Hypothalamus (tissue), 51 donors: ENCODE data around the gene SLC16A1.
"Not testable (repeated sequence)": the region's sequence is repeated elsewhere in the genome, so short reads cannot be mapped to it uniquely, and the experiment has no call there.

ENCODE experiments used
- DNase-seq, 51 donors: peaks; one replicate each; lab custom pipeline; 2025; lab: John Stamatoyannopoulos, UW

The SLC16A1 gene

GRCh38 chr1:112955773-112956543 is at the start of gene SLC16A1:
Gene SLC16A1 (minus strand): TSS chr1:112956196. CDS start chr1:112929308, 26,888 bp downstream.
- peak; percentile 59 to 98 (median 91) for DNase-seq

DNA sequence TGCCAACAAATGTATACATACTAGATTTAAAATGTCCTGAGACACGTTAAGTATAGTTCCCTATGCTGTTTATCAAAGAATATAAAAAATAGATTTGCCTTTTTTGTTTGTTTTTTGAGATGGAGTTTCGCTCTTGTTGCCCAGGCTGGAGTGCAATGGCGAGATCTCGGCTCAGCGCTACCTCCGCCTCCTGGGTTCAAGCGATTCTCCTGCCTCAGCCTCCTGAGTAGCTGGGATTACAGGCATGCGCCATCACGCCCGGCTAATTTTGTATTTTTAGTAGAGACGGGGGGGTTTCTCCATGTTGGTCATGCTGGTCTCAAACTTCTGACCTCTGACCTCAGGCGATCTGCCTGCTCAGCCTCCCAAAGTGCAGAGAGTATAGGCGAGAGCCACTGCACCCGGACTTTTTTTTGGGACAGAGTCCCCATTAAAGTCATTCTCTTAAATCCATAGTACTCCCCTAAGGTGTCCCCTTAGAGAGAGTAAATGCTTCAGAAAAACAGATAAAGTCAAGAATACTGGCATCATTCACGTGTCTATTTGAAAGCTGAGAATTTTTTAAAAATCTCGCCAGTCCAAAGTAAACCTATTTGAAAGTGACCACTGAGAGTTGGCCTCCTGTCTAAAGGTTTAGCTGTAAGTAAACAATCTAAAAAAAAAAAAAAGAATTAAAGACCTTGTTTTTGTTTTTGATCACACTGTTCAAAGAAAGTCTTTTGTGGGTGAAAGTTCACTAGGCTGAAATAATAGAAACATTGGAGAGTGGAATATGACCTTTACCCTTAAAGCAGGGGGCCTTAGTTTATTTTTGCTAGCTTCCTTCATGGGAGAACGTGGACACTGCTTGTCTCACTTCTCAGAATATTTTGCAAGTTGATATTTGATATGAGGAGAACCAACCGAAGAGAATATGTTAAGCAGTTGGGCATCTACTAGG is 48.0 kb upstream of the SLC16A1 start:
- no peak for DNase-seq

GRCh38 chr1:113002297-113002696 is 46.3 kb upstream of the SLC16A1 start:
- no peak for DNase-seq

DNA sequence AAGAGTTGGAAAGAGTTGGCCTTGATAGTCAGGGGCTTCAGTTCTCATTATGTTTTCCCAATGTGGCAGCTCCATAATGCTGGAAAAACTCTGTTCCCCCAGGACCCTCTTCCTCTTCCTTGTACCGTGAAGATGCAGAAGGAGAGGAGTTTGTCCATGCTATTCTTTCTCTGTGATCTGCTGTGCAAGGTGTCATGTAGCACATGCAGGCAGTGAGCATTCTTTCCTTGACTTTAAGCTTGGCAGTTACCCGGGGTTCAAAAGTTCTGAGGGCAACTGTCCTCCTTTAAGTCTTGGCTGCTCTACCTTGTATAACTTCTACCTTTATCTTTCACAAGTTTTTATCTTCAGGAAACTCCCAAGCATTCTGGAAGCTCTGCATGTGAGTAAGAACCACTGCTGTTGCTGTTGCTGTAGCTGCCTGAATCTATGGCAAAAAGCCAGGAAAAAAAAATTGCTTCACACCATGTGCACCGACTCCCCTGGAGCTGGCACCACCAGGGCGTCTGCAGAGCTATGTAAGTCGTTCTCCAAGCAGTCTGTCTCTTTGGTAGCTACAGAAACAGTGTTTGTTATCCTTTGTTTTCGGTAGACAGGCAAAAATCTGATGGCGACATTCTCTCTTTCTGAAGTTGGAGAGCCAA is 42.7 kb upstream of the SLC16A1 start:
- DNase-seq, result peak in 21 of 51 donors; percentile 1 to 34 (median 6)

DNA sequence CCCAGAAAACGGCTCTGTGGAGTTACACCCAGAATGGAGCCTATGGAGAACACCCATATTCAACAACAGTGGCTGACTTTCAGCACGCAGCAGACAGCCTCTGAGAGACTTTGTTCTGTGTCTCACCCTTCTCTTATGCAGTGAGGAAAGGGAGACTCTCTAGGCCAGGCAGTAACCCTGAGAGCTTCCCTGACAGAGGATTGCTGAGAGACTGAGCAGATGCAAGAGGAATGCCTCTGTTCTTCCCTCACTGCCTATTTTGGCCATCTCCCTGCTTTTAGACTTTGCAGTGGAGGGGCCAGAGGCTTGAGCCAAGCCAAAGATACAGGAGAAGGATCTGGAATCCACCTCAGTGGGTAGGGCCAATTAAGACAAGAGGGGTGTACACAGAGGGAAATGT is 41.8 kb upstream of the SLC16A1 start:
- DNase-seq, result no peak

- DNase-seq, result no peak
These were observed 39.9 kb upstream of the SLC16A1 start for GRCh38 chr1:112995890-112996289.

DNA sequence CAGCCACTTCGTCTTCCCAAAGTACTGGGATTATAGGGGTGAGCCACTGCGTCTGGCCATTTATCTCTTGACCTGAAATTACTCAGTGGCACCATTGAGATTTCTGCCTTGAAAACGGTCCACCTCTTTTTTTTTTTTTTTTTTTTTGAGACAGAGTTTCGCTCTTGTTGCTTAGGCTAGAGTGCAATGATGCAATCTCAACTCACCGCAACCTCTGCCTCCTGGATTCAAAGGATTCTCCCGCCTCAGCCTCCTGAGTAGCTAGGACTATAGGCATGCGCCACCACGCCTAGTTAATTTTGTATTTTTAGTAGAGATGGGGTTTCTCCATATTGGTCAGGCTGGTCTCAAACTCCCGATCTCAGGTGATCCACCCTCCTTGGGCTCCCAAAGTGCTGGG is 39.0 kb upstream of the SLC16A1 start:
- not testable (repeated sequence) for DNase-seq

- DNase-seq, result no peak
These were observed 36.8 kb upstream of the SLC16A1 start for GRCh38 chr1:112992780-112993179.

GRCh38 chr1:112991402-112992120 is 35.6 kb upstream of the SLC16A1 start:
- DNase-seq, result no peak

- no peak for DNase-seq
These were observed 34.3 kb upstream of the SLC16A1 start for GRCh38 chr1:112990271-112990670.

DNA sequence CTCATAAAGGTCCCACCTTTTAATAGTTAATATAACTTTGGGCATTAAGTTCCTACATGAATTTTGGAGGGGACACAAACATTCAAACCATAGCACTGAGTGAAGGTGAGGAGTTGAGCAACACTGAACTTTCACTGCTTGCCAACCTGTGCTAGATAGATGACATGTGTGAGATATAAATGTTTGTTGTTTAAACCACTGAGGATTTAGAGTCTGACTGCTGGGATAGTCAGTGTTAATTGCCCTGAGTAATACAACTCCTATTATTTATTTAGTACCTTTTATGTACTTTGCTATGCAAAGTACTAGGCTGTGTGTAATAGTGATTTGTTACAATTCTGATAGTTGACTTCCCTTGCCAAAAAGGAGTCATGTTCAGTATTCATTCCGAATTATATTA is 32.4 kb upstream of the SLC16A1 start:
- DNase-seq, result no peak

- no peak for DNase-seq
These were observed 29.1 kb upstream of the SLC16A1 start for GRCh38 chr1:112985123-112985522.

DNA sequence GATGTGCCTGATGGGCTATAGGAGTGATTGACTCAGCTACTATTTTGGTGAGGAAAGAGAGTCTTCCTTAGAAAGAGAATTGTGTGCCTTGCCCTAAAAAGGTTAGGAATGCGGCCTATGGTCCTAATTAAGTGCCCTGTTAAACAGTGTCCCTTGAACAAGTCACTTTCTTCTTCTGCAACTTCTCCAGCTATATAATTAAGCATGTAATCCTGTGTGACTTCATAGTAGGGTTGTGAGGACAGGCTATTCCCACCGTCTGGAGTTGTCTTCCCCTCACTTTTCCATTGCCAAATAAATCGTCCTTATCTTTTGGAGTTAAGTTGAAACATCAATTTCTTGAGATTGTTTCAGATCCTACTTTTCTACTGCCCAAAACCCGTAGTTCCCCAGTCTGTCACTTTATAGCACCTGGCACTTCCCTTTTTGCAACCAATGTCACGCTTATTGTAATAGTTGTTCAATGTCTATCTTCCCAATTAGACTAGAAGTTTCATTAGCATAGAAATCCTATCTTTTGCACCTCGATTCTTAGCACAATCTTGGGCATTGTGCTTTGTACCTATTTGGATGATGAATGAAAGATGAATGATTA is 27.6 kb upstream of the SLC16A1 start:
- DNase-seq, result no peak

GRCh38 chr1:112982853-112983536 is 27.0 kb upstream of the SLC16A1 start:
- peak in 1 of 51 donors; percentile 24 for DNase-seq

DNA sequence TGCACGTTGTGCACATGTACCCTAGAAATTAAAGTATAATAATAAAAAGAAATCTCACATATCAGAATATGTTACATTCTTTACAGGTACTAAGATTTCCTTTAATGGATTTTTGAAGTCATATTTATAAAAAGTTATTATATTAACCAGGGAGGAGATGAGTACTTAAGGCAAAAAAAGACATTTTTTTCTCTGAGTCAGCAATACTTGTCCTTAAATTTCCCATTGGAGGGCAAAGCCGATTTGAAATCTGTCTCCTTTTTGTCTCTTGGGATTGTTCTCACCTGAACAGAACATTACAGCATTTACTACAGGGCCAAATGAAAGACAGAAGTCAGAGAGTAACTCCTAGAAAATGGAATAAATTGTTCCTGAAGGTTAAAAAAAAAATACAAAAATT is 26.3 kb upstream of the SLC16A1 start:
- DNase-seq, result no peak

- not testable (repeated sequence) for DNase-seq
These were observed 25.8 kb upstream of the SLC16A1 start for GRCh38 chr1:112981834-112982233.

DNA sequence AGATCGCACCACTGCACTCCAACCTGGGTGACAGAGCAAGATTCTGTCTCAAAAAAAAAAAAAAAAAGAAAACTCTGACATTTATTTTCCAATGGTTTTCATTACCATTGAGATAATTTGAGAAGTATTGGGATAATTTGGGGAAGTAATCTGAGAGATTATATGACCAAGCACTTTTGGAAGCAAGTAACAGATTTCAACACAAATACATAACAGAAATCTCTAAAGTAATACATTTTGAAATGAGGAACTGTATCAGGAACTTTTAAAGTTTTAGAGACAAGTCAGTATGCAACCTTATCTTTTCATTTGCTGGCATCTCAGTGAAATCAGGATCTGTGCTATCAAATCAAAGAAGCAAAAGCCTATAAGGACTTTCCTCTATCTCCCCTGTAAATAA is 25.4 kb upstream of the SLC16A1 start:
- no peak for DNase-seq

DNA sequence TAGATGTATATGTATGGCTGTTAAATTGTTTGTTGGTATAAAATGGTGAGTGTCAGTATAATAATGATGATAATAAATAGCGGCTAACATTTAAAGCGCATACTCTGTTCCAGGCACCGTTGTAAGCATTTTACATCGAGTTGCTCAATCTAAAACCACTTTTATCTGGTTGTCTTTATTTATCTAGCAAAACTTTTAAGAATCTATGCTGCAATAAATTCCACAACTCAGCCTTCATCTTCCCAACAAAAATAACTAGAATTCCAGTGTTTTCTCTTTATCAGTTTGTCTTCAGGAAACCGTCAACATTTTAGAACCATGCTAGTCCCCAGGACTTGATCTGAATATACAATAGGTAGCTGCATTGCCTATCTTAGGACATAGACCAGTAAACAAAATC is 19.3 kb upstream of the SLC16A1 start:
- no peak for DNase-seq

DNA sequence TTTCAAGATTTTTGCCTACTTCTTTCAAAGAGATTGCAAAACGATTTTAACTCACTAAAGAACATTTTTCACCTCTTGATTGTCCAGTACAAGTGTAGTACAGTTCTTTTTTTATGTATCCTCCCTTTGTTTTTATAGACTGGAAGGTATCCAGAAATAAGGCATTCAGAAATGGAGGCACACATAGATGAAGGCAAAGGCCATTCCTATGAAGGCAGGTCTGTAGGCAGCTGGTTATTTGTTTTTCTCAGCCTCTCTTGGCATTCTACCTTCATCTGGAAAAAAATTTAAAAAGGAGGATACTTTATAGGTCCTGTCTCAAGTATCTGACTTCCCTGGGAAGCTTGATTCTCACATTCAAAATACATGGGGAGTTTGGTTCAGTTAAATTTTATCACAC is 18.6 kb upstream of the SLC16A1 start:
- no peak for DNase-seq
